Measurements from ENCODE around the gene MYBPC1. TPM values are rescaled to one million over a fixed set of nuclear protein-coding genes. Genes with fewer than 3 reads are reported as not detected.

MYBPC1 gene
- polyA plus RNA-seq, 3 donors, result 0.04 to 0.16 TPM; not detected in 1

- Histone ChIP-seq H3K4me3 (replicated peaks in 1 of 3; ENCODE audit: low read depth in 2 of 3, low read length in 3 of 3) (no peak overlapping the region), H3K4me2 (replicated peaks; ENCODE audit: extremely low read depth, low read length, poor library complexity, severe bottlenecking) (no peak overlapping the region), H3K4me1 (ENCODE audit: control insufficient read depth in 1 of 2, insufficient read depth in 2 of 2, low read length in 2 of 2) (peaks cover 0 to 6% of the 10 kb centered on the region in 2 donors), H4K20me1 (ENCODE audit: insufficient read depth, low read length) (no peaks in the 10 kb centered on the region), H3K9ac (ENCODE audit: insufficient read depth, low read length, poor library complexity, severe bottlenecking) (no peak overlapping the region), H3K79me2 (ENCODE audit: insufficient read depth, low read length) (no peaks in the 10 kb centered on the region), H2AFZ (ENCODE audit: insufficient read depth, low read depth, low read length, poor library complexity, severe bottlenecking) (no peak overlapping the region), H3K36me3 (replicated peaks in 1 of 2; ENCODE audit: control insufficient read depth in 1 of 2, insufficient read depth in 2 of 2, low read length in 2 of 2) (no peaks in the 10 kb centered on the region), H3K27ac (ENCODE audit: low read depth in 1 of 2, low read length in 2 of 2) (no peak overlapping the region), H3K9me3 (replicated peaks in 1 of 2; ENCODE audit: control insufficient read depth in 1 of 2, insufficient read depth in 1 of 2, low read length in 2 of 2) (no peaks in the 10 kb centered on the region), H3K27me3 (ENCODE audit: control insufficient read depth in 2 of 2, insufficient read depth in 2 of 2, low read length in 2 of 2) (no peaks in the 10 kb centered on the region)
- peaks cover 5% of the 10 kb centered on the region for H3K4me1 Mint-ChIP-seq
- no CpG with 5 or more reads among the region's 1 CpG for WGBS (ENCODE audit: insufficient coverage)
- no peak overlapping the region for H3K4me3 Mint-ChIP-seq
- H3K27me3 Mint-ChIP-seq (ENCODE audit: low read depth in 3 of 3), result no peaks in the 10 kb centered on the region
- no peaks in the 10 kb centered on the region for H3K36me3 Mint-ChIP-seq
- DNase-seq, result no peak
- TF ChIP-seq CTCF (IDR thresholded peaks at IDR 0.05), result no peak
- H3K27ac Mint-ChIP-seq, result no peak overlapping the region
- no peaks in the 10 kb centered on the region for H3K9me3 Mint-ChIP-seq
- intact Hi-C loops (cut with micrococcal nuclease), result no loop called here
Observed at GRCh38 chr12:101573743-101574142, 21.0 kb upstream of the MYBPC1 start.

DNA sequence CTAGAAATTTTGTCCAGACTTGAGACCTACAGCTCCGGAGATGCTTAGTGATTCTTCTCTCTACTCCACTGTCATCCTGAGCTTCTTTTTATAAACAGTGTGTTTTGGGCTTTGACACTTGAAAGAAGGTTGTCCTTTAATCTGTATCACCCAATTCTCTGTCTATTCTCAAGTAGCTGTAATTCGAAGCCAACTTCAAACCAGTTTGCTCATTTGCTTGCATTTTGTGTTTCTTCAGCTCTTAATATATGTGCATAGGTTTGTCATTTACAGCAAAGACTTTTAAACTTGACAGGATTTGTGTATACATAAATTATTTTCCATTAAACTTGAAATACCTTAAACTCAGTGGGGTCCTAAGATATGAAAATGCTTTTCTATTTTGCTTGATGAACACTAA, 16.4 kb upstream of the MYBPC1 start:
- Histone ChIP-seq H3K27me3 (ENCODE audit: control insufficient read depth in 2 of 2, insufficient read depth in 2 of 2, low read length in 2 of 2) (no peaks in the 10 kb centered on the region), H4K20me1 (ENCODE audit: insufficient read depth, low read length) (no peaks in the 10 kb centered on the region), H3K36me3 (replicated peaks in 1 of 2; ENCODE audit: control insufficient read depth in 1 of 2, insufficient read depth in 2 of 2, low read length in 2 of 2) (no peaks in the 10 kb centered on the region), H3K79me2 (ENCODE audit: insufficient read depth, low read length) (no peaks in the 10 kb centered on the region), H3K9me3 (replicated peaks in 1 of 2; ENCODE audit: control insufficient read depth in 1 of 2, insufficient read depth in 1 of 2, low read length in 2 of 2) (no peaks in the 10 kb centered on the region), H3K4me3 (replicated peaks in 1 of 3; ENCODE audit: low read depth in 2 of 3, low read length in 3 of 3) (no peak overlapping the region), H3K27ac (ENCODE audit: low read depth in 1 of 2, low read length in 2 of 2) (no peak overlapping the region), H3K4me1 (ENCODE audit: control insufficient read depth in 1 of 2, insufficient read depth in 2 of 2, low read length in 2 of 2) (no peaks in the 10 kb centered on the region), H3K4me2 (replicated peaks; ENCODE audit: extremely low read depth, low read length, poor library complexity, severe bottlenecking) (no peak overlapping the region), H3K9ac (ENCODE audit: insufficient read depth, low read length, poor library complexity, severe bottlenecking) (no peak overlapping the region), H2AFZ (ENCODE audit: insufficient read depth, low read depth, low read length, poor library complexity, severe bottlenecking) (no peak overlapping the region)
- TF ChIP-seq CTCF (IDR thresholded peaks at IDR 0.05), result no peak
- H3K9me3 Mint-ChIP-seq, result peaks cover 0 to 3% (median 0%) of the 10 kb centered on the region in 7 donors
- no CpG with 5 or more reads among the region's 2 CpGs for WGBS (ENCODE audit: insufficient coverage)
- no peaks in the 10 kb centered on the region for H3K36me3 Mint-ChIP-seq
- DNase-seq, result no peak
- H3K27me3 Mint-ChIP-seq (ENCODE audit: low read depth in 3 of 3), result peaks cover 0 to 3% (median 0%) of the 10 kb centered on the region in 3 donors
- no peak overlapping the region for H3K27ac Mint-ChIP-seq
- intact Hi-C loops (cut with micrococcal nuclease), result no loop called here
- no peaks in the 10 kb centered on the region for H3K4me1 Mint-ChIP-seq
- no peak overlapping the region for H3K4me3 Mint-ChIP-seq
